SK-N-SH treated with all-trans-retinoic acid at 6 μM for 48 hours (cell line): ENCODE results near the gene PEBP1.

Source experiments
- ATAC-seq: fragments of 200-7000 bp; cut with Tn5 transposase; 3 replicates; pipeline ENCODE4 v1.9.1; 2020; ENCODE audit warnings: mild to moderate bottlenecking, moderate library complexity
- ARNTL ChIP-seq: fragments of 450-650 bp; formaldehyde crosslinking; IDR thresholded peaks from 2 replicates; pipeline ENCODE4 v1.5.0; 2020; ENCODE audit warnings: low read depth, mild to moderate bottlenecking, moderate library complexity, borderline replicate concordance
- BACH2 ChIP-seq: fragments of 250-450 bp; sonication (Bioruptor Pico); IDR thresholded peaks from 2 replicates; pipeline ENCODE4 v1.9.0; 2021; ENCODE audit warnings: mild to moderate bottlenecking, borderline replicate concordance
- CREB5 ChIP-seq: fragments of 250-450 bp; sonication (Bioruptor Pico); IDR thresholded peaks from 2 replicates; pipeline ENCODE4 v1.5.1; 2020; ENCODE audit warnings: low read depth, mild to moderate bottlenecking, moderate library complexity
- CSDC2 ChIP-seq: fragments of 250-450 bp; sonication (Bioruptor Pico); IDR thresholded peaks from 2 replicates; pipeline ENCODE4 v1.5.0; 2020; ENCODE audit warnings: mild to moderate bottlenecking, moderate library complexity
- CSRNP3 ChIP-seq: fragments of 250-450 bp; sonication (Bioruptor Pico); IDR thresholded peaks from 2 replicates; pipeline ENCODE4 v1.5.1; 2021; ENCODE audit warnings: mild to moderate bottlenecking, moderate library complexity
- ESRRG ChIP-seq: fragments of 250-450 bp; sonication (Bioruptor Pico); IDR thresholded peaks from 2 replicates; pipeline ENCODE4 v1.6.1; 2021; ENCODE audit warnings: mild to moderate bottlenecking
- GLIS3 ChIP-seq: fragments of 250-450 bp; sonication (Bioruptor Pico); IDR thresholded peaks from 2 replicates; pipeline ENCODE4 v1.5.0; 2020; ENCODE audit warnings: mild to moderate bottlenecking, moderate library complexity
- ISL1 ChIP-seq: fragments of 250-450 bp; sonication (Bioruptor Pico); IDR thresholded peaks from 2 replicates; pipeline ENCODE4 v2.1.2; 2022; ENCODE audit warnings: mild to moderate bottlenecking, moderate library complexity
- OSR1 ChIP-seq: fragments of 250-450 bp; sonication (Bioruptor Pico); IDR thresholded peaks from 2 replicates; pipeline ENCODE4 v1.8.0; 2022; ENCODE audit warnings: moderate library complexity, mild to moderate bottlenecking, inconsistent platforms
- PATZ1 ChIP-seq: fragments of 250-450 bp; sonication (Bioruptor Pico); IDR thresholded peaks from 2 replicates; pipeline ENCODE4 v1.8.0; 2020; ENCODE audit warnings: mild to moderate bottlenecking, moderate library complexity, borderline replicate concordance
- POU6F1 ChIP-seq: fragments of 250-450 bp; sonication (Bioruptor Pico); IDR thresholded peaks from 2 replicates; pipeline ENCODE4 v1.8.0; 2021; ENCODE audit warnings: low read depth, mild to moderate bottlenecking, moderate library complexity, borderline replicate concordance
- PPARA ChIP-seq: fragments of 250-450 bp; sonication (Bioruptor Pico); IDR thresholded peaks from 2 replicates; pipeline ENCODE4 v1.5.0; 2020; ENCODE audit warnings: mild to moderate bottlenecking, borderline replicate concordance
- SNAI2 ChIP-seq: fragments of 250-450 bp; sonication (Bioruptor Pico); IDR thresholded peaks from 2 replicates; pipeline ENCODE4 v1.5.0; 2020; ENCODE audit warnings: mild to moderate bottlenecking, moderate library complexity
- TCF4 ChIP-seq: fragments of 250-450 bp; sonication (Bioruptor Pico); IDR thresholded peaks from 2 replicates; pipeline ENCODE4 v1.8.0; 2021; ENCODE audit warnings: mild to moderate bottlenecking, moderate library complexity, borderline replicate concordance
- TSHZ2 ChIP-seq: fragments of 250-450 bp; sonication (Bioruptor Pico); IDR thresholded peaks from 2 replicates; pipeline ENCODE4 v1.5.0; 2020; ENCODE audit warnings: mild to moderate bottlenecking, moderate library complexity
- ZC3H10 ChIP-seq: fragments of 250-450 bp; sonication (Bioruptor Pico); IDR thresholded peaks from 2 replicates; pipeline ENCODE4 v1.5.1; 2021; ENCODE audit warnings: mild to moderate bottlenecking, moderate library complexity
- ZFP3 ChIP-seq: fragments of 250-450 bp; sonication (Bioruptor Pico); IDR thresholded peaks from 2 replicates; pipeline ENCODE4 v1.5.0; 2020; ENCODE audit warnings: mild to moderate bottlenecking, moderate library complexity
- ZFP30 ChIP-seq: fragments of 450-650 bp; formaldehyde crosslinking; IDR thresholded peaks from 2 replicates; pipeline ENCODE4 v1.5.0; 2022; ENCODE audit warnings: mild to moderate bottlenecking, moderate library complexity
- ZNF565 ChIP-seq: fragments of 450-650 bp; formaldehyde crosslinking; conservative IDR thresholded peaks from 2 replicates; pipeline ENCODE4 v1.5.0; 2020; ENCODE audit warnings: low read depth, mild to moderate bottlenecking, moderate library complexity
- ZNF70 ChIP-seq: fragments of 450-650 bp; formaldehyde crosslinking; IDR thresholded peaks from 2 replicates; pipeline ENCODE4 v1.5.0; 2020; ENCODE audit warnings: mild to moderate bottlenecking, moderate library complexity
- ZNF8 ChIP-seq: fragments of 450-650 bp; formaldehyde crosslinking; IDR thresholded peaks from 2 replicates; pipeline ENCODE4 v1.5.0; 2020; ENCODE audit warnings: mild to moderate bottlenecking, moderate library complexity

Gene PEBP1

GRCh38 chr12:118175823-118176447 is 40.0 kb downstream of the PEBP1 start (continued):
- TF ChIP-seq CREB5 (CRISPR knock-in tag) (no peak), PPARA (CRISPR knock-in tag) (no peak), ZNF8 (CRISPR knock-in tag) (no peak)

- ATAC-seq = no peak
- no peak for TF ChIP-seq ZNF70
- no peak for TF ChIP-seq TCF4
- no peak for TF ChIP-seq OSR1 (CRISPR knock-in tag)
- no peak for TF ChIP-seq CSRNP3 (CRISPR knock-in tag)
- no peak for TF ChIP-seq ZFP3
- no peak for TF ChIP-seq TSHZ2 (CRISPR knock-in tag)
- TF ChIP-seq PPARA (CRISPR knock-in tag) = no peak
- no peak for TF ChIP-seq GLIS3 (CRISPR knock-in tag)
- TF ChIP-seq ZFP30 = no peak
- no peak for TF ChIP-seq POU6F1 (CRISPR knock-in tag)
- TF ChIP-seq BACH2 = no peak
- no peak for TF ChIP-seq ZC3H10 (CRISPR knock-in tag)
- no peak for TF ChIP-seq ESRRG (CRISPR knock-in tag)
- TF ChIP-seq CSDC2 (CRISPR knock-in tag) = no peak
- TF ChIP-seq ARNTL = no peak
- TF ChIP-seq ZNF565 = no peak
- no peak for TF ChIP-seq ISL1
- TF ChIP-seq PATZ1 (CRISPR knock-in tag) = no peak
- TF ChIP-seq SNAI2 (CRISPR knock-in tag) = no peak
Measured at GRCh38 chr12:118183155-118183554, 47.2 kb downstream of the PEBP1 start.

GRCh38 chr12:118183711-118184110 is 47.8 kb downstream of the PEBP1 start:
- TF ChIP-seq ISL1 (peak; percentile 15; the same call in 1 of the 2 replicates), GLIS3 (CRISPR knock-in tag) (no peak)
- TF ChIP-seq, all 23 proteins: peak for 1
- no peak for ATAC-seq
